GM19240 (cell line): ENCODE results near the gene SCYGR8.

Experiments used
- DNase-seq: peaks from one replicate; pipeline ENCODE4 v3.0.0; 2011; ENCODE audit warnings: low spot score; ENCODE audit not compliant: insufficient read length

SCYGR8 gene

DNA sequence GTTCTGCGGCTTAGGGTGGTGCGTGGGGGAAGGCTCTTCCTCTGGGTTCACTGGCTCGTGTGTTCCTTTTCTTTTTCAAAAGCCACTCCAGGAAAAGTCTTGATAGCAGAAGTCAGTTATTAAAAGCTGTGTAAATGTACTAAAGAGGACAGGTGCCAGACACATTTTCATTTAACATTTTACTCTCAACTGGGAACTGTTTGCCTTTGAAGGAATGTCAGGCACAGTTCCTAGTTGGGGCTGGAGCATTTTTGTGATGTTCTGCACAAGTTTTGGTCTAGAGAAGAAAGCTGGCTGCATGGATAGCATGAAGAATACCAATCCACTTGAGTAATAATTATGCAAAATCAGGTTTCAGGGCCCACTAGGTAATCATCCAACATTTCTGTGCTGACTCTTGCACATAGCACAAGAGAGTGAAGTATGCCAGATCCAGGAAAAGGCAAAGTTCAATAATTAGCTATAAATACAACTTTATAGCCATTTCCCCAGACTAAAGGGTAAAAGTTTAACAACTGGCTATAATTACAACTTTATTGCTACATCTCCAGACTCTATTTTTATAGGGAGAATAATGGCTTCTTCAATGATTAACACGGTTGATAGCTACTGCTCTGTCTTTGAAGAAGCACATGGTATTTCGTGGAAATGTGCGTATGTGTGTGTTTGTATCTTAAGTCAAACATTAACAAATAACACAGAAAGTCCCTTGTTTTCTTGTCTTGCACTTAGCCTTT lies 16.2 kb downstream of the SCYGR8 start:
- no peak for DNase-seq

DNA sequence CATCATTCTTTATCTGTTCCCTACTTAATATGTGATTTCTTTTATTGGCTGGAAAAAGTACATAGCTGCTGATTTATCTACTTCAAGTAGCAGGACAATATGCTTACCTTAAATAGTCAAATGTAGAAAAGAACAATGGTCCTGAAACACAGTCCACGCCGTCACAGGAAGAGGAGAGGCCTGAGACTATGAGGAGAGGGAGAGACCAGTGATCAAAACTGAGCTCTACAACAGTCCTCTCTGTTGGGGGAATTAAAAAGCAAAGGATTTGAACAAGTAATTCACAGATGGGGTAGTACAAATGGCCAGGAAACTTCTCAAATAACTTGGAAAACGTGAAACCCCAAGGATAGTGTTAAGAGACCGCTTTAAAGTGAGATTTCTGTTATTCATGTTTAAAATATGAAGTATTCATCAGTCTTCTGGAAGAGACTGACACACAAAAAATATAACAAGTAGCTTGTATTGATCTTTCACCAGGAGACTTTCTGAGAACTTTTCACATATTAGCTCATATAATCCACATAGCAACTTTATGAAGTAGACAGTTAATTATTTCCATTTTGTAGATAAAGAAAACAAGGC lies 20.2 kb downstream of the SCYGR8 start:
- DNase-seq = no peak

DNA sequence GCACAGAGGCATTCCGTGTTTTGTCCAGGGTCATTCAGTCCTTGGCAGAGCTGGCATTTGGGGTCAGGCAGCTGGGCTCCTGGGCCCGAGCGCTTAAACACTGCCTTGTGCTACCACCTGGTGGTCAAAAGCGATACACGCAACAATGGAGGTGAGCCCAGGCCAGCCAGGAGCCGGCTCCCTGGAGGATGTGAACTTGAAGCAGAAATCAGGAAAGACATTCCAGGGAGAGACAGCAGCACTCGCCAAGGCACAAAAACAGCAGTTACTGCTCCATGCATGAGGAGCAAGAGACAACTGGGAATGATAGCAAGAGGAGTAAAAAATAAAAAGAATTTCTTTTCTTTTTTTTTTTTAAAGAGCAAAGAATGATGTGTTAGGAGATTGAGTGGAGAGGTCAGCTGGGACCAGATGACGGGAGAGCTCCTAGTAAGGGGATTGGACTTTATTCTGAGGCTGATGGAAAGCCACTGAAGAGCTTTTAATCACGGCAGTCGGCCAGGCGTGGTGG lies 20.7 kb downstream of the SCYGR8 start:
- peak; percentile 44 for DNase-seq

DNA sequence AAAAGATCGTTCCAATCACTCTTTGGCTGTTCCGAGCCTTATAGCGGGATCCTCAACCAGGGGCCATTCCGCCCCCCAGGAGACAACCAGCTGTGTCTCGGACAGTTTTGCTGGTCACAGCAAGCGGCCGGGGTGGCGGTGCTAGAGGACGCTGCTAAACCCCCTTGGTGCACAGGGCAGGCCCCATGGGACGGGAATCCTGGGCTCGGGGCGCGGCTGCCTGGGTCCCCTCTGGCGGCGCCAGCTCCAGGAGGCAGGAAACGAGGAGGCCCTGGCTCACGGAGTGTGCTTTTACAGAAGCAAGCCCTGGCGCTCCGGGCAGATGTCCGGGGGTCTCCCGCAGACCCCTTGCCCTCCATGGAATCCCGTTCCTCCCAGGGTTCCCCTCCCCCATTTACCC lies 22.1 kb downstream of the SCYGR8 start:
- no peak for DNase-seq

DNA sequence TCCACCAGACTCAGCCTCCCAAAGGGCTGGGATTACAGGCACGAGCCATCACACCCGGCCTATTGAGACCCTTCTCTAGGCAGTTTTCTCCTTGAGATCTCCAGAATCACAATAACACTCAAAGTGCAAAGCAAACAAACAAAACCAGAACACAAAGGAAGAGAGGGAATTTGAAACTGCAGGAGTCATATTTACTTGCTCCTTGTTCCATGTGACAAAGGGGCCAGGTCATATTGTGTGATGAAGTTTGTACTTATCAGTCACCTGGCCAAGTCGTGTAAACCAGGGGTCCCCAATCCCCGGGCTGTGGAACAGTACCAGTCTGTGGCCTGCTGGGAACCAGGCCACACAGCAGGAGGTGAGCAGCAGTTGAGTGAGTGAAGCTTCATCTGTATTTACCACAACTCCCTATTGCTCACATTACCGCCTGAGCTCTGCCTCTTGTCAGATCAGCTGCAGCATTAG lies 26.5 kb downstream of the SCYGR8 start:
- no peak for DNase-seq

DNA sequence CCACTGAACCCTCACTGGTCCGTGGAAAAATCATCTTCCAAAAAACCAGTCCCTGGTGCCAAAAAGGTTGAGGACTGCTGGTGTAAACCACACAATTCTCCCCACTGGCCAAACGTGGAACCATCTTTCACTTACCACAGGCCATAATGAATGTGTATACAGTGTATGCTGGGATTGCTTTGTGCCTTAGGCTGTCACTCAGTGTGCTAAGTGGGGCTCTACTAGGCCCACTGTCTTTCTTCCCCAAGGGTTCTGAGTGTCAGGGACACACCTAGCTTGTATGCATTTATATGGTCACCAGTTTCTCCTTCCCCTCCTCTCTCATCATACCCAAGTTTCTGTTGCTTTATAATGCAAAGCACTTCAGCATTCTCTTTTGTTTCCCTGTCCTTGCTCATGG lies 27.2 kb downstream of the SCYGR8 start:
- DNase-seq = no peak

DNA sequence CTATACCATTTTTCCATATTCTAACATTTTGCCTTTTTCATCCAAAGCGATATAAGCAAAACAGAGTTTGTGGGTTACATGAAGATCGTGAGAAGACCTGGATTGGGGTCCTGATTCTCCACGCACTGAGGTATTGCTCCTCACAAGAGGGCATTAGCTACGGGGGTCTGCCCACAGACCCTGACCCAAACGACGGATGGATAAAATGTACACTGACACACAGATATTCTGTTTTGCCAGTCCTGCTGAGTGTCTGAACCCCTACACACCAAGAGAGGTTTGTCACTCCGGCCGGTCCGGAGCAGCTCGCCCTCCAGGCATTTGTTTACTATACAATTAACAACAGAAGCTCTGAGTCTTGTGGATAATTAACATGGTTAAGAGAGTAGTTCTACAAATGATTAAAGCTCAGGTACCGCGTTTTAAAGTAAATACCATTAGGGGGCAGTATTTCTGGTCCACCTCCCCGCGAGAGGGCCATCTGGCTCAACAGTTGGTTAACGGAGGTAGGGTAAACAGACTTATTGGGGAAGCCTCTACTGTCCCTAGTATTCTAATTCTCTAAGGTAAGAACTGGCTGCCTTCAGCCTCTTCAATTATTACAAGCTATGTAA lies 28.4 kb downstream of the SCYGR8 start:
- DNase-seq = no peak

DNA sequence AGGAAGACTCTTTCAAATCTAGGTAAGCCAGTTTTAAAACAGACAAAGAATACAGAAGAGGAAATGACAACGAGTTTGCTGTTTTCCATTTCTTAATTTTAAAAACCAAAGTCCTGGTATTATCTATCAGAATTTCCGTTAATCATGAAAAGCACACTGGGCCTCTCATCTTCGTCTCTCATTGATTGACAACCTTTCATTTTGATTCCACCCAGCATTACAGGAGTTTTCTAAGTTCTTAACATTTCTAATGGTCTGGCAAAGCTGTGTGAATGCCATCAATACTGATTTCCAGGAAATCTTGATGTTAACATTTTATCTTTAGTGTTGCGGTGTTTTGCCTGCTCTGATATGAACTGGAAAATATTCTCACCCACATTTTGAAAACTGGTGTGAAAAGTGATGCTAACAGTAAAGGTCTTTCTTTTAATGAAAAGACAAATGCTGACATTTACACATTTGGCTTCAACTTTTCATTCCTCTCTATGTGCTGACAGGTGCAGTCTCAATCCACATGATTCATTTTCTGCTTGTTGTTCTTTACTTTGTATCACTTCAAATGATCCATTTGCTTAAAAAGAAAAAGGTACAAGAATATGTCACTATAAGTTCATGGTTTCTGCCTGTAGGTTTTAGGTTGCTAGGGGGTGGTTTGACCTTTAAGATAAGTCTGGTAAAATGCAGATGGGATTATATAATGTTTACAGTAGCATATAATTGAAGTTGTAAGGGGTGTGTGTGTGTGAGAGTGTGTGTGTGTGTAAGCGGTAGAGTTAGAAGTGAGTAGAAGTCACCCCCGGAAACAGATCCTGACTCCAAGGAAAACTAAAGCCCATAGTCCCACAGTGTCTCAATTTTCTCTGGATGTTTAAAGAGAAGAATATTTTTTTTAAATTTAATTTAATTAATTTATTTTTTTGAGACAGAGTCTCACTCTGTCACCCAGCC lies 29.5 kb downstream of the SCYGR8 start:
- no peak for DNase-seq

DNA sequence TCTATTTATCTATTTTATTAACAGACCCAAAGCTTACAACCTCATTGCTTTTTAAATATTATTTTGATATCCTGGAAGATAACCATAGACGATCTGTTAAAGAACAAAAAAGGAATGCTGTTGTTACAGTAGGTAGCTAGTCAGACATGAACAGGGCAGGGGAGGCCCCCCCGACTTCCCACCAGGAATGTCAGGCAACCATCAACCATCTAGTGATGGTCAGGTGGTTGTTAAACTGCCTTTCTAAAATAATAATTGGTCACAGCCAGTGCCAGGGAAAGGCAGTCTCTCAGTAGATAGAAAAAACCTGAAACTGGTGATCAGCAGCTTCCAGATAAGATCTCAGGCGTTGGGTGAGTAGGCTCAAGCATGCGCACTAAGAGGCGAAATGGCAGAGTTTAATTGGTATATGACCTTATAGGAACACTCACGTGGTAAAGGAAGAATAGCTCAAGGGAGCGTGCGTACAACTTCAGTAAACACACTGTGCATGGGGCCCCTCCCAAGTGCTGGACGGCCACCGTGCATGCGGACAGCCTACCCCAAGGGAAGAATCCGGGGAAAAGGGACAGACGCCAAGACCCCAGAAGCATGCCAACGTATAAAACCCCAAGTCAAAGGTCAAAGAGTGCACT lies 35.4 kb downstream of the SCYGR8 start:
- DNase-seq = no peak

DNA sequence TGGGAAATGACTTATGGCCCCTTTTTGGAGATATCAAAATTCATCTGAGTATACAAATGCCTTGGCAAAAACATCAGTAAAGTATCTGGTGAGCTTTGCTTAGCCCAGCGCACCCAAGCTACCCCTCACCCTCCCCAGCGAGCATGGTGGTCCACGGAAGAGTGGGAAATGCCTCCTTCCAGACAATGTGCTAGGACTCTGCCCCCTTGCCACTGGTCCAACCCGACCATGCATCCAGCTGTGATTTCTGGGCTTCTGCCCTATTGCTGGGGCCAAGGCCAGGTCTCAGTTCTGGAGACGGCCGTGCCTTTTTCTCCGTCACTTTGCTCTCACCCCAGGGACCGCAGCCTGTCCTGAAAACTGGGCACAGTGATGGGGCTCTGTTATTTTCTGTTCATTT lies 36.1 kb downstream of the SCYGR8 start:
- no peak for DNase-seq

DNA sequence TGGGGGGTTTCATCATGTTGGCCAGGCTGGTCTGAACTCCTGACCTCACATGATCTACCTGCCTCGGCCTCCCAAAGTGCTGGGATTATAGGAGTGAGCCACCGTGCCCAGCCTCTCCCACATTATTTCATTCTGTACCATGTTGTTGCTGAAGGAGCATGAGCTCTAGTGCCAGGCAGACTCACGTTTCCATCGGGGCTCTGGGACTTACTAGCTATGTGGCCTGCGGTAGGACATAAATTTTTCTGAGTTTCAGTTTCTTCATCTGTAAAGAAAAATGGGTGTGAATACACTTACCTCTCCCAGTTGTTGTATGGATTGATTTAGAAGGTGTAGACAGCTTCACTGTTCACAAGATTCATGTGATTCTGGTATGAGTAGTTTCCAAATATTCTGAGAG lies 37.1 kb downstream of the SCYGR8 start:
- DNase-seq = no peak

DNA sequence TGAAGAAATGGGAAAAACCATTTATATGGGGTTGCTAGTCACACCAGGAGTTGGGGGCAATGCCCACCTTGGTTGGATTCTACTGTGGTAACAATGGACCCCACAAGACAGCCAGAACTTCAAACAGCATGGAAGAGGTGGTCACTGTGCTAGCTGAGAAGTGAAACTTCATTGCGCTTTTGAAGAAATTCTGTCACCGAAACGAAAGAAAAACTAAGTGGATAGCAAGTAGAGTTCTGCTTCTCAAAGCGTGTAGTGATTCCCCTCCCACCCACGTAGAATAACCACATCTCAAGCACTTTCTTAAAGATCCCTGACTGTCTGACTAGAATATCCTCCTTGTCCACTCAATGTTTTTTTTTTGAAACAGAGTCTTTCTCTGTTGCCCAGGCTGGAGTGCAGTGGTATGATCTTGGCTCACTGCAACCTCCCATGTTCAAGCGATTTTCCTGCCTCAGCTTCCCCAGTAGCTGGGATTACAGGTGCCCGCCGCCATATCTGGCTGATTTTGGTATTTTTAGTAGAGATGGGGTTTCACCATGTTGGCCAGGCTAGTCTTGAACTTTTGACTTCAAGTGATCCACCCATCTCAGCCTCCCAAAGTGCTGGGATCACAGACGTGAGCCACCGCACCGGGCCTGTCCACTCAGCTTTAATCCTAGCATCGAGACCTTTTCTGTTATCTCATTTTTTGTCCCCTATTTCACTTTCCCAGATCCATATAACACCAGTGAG lies 37.9 kb downstream of the SCYGR8 start:
- DNase-seq = peak; percentile 30

DNA sequence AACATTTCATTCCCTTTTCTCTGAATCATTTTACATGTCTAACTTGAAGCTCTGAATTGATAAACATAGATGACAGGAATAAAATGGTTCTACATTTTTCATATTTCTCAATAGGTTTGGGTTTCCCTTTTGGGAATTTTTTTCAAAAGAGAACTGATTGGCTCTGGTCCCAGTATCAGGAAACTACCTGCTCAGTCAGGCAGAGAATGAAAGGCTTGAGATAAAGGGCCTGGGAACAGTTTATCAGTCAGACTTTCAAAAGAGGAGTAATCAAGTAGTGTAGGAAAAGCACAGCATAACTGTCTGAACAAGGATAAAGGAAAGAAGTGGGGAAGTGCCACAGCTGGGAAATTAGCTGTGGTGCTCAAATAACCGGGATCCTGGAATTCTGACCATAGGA lies 39.6 kb downstream of the SCYGR8 start:
- no peak for DNase-seq

DNA sequence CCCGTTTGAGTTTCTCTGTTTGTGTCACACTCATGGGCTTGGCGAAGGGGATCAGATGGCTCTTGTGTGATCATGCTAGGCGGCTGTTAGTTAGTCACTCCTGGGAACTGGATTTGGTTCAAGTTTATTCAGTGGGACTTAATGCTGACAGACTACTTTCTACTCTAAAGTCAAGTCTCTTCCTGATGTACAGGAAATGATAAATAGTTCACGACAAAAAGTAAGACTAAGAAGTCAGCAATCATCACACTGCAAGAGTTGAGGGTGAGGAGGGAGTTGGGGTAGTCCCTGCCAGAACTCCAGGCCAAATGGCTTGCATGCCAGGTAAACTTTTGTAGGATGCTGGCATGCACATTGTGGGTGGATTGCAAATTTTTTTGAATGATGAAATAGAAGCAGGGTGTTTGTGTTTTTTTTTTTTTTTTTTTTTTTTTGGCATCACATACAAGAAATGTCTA lies 42.9 kb downstream of the SCYGR8 start:
- DNase-seq = no peak

DNA sequence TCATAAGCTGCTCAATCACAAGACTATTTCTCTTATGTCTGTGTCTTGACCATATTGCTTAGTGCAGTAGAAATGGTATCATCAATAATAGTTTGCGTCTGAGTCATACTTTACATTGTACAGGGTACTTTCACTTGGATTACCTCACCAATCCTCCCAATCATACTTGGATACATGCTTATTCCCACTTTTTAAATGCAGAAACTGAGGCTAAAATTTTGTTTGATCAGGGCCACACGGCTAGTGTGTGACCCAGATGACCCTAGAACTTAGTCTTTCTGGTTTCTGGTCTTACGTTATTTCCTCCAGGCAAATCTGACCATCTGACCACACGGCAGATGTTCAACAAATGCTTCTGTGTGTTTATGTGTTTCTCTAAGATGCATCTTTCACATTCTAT lies 44.1 kb downstream of the SCYGR8 start:
- DNase-seq = no peak

DNA sequence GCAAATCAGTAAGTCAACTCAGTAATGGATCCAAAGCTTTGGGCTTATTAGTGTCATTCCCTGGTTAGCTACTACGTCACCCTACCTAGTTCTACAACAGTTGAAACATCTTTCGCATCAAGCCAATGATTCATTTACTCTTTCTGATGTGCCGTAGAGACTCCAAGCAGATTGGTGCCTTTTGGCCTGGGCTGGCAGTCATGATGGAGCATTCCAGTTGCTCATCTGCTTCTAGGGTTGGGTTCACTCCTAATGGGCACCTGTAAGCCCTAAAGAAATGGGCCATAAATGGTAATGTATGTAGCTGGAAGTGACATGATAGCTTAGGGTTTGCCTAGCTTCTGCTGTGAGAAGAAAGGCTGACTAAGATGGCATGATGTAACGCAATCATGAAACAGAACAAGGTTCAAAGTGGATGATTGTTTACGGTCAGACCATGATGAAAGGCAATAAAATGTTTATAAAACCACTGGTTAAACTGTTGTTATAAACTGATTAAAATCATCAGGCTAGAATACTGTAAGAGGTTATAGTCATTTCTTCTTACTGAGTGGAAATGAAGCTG lies 47.5 kb downstream of the SCYGR8 start:
- DNase-seq = no peak
